ENCODE measurements around the gene LYPD8. TPM values are rescaled to one million over a fixed set of nuclear protein-coding genes. Genes with fewer than 3 reads are reported as not detected.

Gene LYPD8
- total RNA-seq, 1 experiment from 2014 or later: not detected

DNA sequence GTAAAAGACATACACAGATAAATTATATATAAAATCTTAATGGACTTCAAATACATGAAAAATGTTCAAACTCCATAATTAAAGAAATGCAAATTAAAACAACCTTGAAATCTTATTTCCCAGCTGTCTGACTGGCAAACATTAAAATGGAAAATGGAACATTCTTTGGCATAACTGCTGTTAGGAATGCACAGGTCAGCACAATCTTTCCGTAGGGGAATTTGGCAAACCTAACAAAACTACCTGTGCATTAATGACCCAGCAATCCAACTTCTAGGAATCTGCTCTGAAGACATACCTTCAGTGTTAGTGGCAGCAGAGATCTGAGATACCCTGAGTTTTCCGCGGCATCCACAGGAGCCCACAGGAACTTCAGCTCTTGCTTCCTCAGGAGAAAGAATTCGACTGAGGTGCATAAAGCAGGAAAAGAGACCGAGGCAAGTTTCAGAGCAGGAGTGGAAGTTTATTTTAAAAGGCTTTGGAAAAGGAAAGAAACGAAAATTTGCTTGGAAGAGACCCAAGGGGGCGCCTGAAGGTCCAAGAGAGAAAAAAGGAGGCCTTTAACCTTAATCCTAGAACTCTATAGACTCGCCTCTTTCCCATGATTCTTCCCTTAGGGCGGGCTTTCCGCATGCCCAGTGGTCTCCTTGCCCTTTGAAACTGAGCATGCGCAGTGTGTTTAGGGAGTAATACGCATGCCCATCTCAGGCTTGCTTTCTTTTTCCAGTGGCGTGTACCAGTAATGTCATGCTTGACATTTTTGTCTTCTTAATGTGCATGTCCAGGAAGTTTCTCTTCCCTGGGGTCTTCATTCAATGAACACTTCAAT lies 24.8 kb downstream of the LYPD8 start:
- Histone ChIP-seq H3K4me3 (ENCODE audit: low read depth, low read length) (no peak overlapping the region), H3K4me1 (no peaks in the 10 kb centered on the region), H3K9me3 (no peaks in the 10 kb centered on the region), H3K36me3 (ENCODE audit: control insufficient read depth, insufficient read depth, low read length) (no peaks in the 10 kb centered on the region), H3K27me3 (replicated peaks; ENCODE audit: control insufficient read depth, insufficient read depth, low read length) (no peaks in the 10 kb centered on the region)
- Mint-ChIP-seq H3K4me1 (ENCODE audit: low read depth, unreplicated experiment) (no peaks in the 10 kb centered on the region), H3K36me3 (ENCODE audit: insufficient read depth, unreplicated experiment) (no peaks in the 10 kb centered on the region), H3K9me3 (ENCODE audit: unreplicated experiment) (peaks cover 20% of the 10 kb centered on the region), H3K27me3 (ENCODE audit: insufficient read depth, unreplicated experiment) (no peaks in the 10 kb centered on the region), H3K4me3 (ENCODE audit: unreplicated experiment) (no peak overlapping the region), H3K27ac (ENCODE audit: unreplicated experiment) (no peak overlapping the region)
- TF ChIP-seq, protein P1, sequence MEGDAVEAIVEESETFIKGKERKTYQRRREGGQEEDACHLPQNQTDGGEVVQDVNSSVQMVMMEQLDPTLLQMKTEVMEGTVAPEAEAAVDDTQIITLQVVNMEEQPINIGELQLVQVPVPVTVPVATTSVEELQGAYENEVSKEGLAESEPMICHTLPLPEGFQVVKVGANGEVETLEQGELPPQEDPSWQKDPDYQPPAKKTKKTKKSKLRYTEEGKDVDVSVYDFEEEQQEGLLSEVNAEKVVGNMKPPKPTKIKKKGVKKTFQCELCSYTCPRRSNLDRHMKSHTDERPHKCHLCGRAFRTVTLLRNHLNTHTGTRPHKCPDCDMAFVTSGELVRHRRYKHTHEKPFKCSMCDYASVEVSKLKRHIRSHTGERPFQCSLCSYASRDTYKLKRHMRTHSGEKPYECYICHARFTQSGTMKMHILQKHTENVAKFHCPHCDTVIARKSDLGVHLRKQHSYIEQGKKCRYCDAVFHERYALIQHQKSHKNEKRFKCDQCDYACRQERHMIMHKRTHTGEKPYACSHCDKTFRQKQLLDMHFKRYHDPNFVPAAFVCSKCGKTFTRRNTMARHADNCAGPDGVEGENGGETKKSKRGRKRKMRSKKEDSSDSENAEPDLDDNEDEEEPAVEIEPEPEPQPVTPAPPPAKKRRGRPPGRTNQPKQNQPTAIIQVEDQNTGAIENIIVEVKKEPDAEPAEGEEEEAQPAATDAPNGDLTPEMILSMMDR (IDR thresholded peaks at IDR 0.05; ENCODE audit: insufficient read depth in 1 of 2, low read depth in 1 of 2, low read length in 1 of 2, severe bottlenecking in 1 of 2, unreplicated experiment in 1 of 2): no peak
- no peak for DNase-seq
- ChIA-PET POLR2A (no interaction called here), CTCF (no interaction called here)
- no TSS peak for BruUV-seq (replicated peaks)
- intact Hi-C loops (cut with micrococcal nuclease; ENCODE audit: unreplicated experiment): no loop called here

DNA sequence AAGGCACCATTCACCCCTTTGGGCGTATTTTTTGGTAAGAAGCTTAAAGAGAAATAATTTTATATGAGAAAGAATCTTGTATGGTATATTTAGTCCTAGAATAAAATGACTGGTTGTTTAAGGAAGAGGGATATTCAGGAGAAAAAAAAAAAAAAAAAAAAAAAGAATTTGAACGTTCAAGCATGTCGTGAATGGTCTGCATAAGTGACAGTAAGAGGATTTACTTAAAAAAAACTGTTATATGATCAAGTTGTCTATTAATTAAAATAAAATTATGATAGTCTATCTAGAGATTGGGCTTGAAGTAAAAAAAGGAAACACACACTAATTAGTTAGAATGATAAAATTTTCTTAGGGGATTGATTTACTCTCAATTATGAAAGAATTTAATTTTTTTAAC lies 41.3 kb downstream of the LYPD8 start:
- Histone ChIP-seq H3K9me3 (peaks cover 18% of the 10 kb centered on the region), H3K27me3 (replicated peaks; ENCODE audit: control insufficient read depth, insufficient read depth, low read length) (no peaks in the 10 kb centered on the region), H3K36me3 (ENCODE audit: control insufficient read depth, insufficient read depth, low read length) (no peaks in the 10 kb centered on the region), H3K4me1 (no peaks in the 10 kb centered on the region), H3K4me3 (ENCODE audit: low read depth, low read length) (no peak overlapping the region)
- TF ChIP-seq, protein P1 (IDR thresholded peaks at IDR 0.05; ENCODE audit: insufficient read depth in 1 of 2, low read depth in 1 of 2, low read length in 1 of 2, severe bottlenecking in 1 of 2, unreplicated experiment in 1 of 2): no peak
- Mint-ChIP-seq H3K27ac (ENCODE audit: unreplicated experiment) (no peak overlapping the region), H3K4me1 (ENCODE audit: low read depth, unreplicated experiment) (no peaks in the 10 kb centered on the region), H3K36me3 (ENCODE audit: insufficient read depth, unreplicated experiment) (no peaks in the 10 kb centered on the region), H3K27me3 (ENCODE audit: insufficient read depth, unreplicated experiment) (no peaks in the 10 kb centered on the region), H3K4me3 (ENCODE audit: unreplicated experiment) (no peak overlapping the region), H3K9me3 (ENCODE audit: unreplicated experiment) (peaks cover 42% of the 10 kb centered on the region)
- CTCF ChIA-PET: no interaction called here
- no TSS peak for BruUV-seq (replicated peaks)
- no peak for DNase-seq
- intact Hi-C loops (cut with micrococcal nuclease; ENCODE audit: unreplicated experiment): no loop called here
- POLR2A ChIA-PET: no interaction called here

DNA sequence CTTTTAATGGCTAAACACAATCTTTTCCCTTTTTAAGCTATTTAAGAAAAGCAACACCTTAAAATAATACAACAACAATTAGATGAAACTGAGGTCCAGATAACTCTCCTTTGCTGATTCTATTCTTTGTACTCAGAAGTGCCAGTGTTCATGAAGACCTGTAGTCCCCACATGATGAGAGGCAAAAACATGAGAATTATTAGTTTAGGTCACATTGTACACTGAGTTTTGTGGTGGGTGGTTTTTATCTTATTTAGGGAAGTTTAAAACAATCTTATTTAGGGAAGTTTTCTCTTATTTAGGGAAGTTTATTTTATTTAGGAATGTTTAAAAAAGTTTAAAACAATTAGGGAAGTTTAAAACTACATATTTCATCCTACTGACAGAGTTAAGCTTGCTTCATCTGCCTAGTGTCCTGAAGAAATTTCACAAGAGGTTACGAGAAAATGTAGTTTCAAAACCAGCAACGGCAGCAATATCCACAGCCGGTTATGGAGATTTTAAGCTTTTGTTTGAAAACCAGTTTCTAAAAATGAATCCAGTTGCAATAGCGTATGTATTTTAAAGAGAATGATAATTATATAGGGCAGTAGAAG lies 45.2 kb downstream of the LYPD8 start:
- TF ChIP-seq, protein P1 (IDR thresholded peaks at IDR 0.05; ENCODE audit: insufficient read depth in 1 of 2, low read depth in 1 of 2, low read length in 1 of 2, severe bottlenecking in 1 of 2, unreplicated experiment in 1 of 2): no peak
- no TSS peak for BruUV-seq (replicated peaks)
- intact Hi-C loops (cut with micrococcal nuclease; ENCODE audit: unreplicated experiment): no loop called here
- Histone ChIP-seq H3K4me1 (no peaks in the 10 kb centered on the region), H3K27me3 (replicated peaks; ENCODE audit: control insufficient read depth, insufficient read depth, low read length) (no peaks in the 10 kb centered on the region), H3K9me3 (peaks cover 18% of the 10 kb centered on the region), H3K36me3 (ENCODE audit: control insufficient read depth, insufficient read depth, low read length) (no peaks in the 10 kb centered on the region), H3K4me3 (ENCODE audit: low read depth, low read length) (no peak overlapping the region)
- Mint-ChIP-seq H3K4me3 (ENCODE audit: unreplicated experiment) (no peak overlapping the region), H3K4me1 (ENCODE audit: low read depth, unreplicated experiment) (no peaks in the 10 kb centered on the region), H3K36me3 (ENCODE audit: insufficient read depth, unreplicated experiment) (no peaks in the 10 kb centered on the region), H3K27ac (ENCODE audit: unreplicated experiment) (no peak overlapping the region), H3K9me3 (ENCODE audit: unreplicated experiment) (peaks cover 17% of the 10 kb centered on the region), H3K27me3 (ENCODE audit: insufficient read depth, unreplicated experiment) (no peaks in the 10 kb centered on the region)
- no peak for DNase-seq
- POLR2A ChIA-PET: no interaction called here
- CTCF ChIA-PET: no interaction called here

All from Caco-2 (cell line).